Fibroblast of mammary gland (primary cell): ENCODE measurements around the gene SMAD7.

ENCODE experiments used
- DNase-seq: peaks from one replicate; pipeline ENCODE4 v3.0.0-alpha.2; 2010; ENCODE audit warnings: low read depth
- H3K4me3 ChIP-seq: 2 replicates; pipeline ENCODE4 v1.5.1; 2011; ENCODE audit warnings: low read depth, mild to moderate bottlenecking, low read length, moderate library complexity; ENCODE audit not compliant: control insufficient read depth
- TF ChIP-seq, protein P1 (sequence below): conservative IDR thresholded peaks from 2 replicates; pipeline ENCODE4 v1.5.1; 2011; ENCODE audit warnings: low read depth, low read length, inconsistent platforms; ENCODE audit not compliant: control insufficient read depth, insufficient read depth

The SMAD7 gene

DNA sequence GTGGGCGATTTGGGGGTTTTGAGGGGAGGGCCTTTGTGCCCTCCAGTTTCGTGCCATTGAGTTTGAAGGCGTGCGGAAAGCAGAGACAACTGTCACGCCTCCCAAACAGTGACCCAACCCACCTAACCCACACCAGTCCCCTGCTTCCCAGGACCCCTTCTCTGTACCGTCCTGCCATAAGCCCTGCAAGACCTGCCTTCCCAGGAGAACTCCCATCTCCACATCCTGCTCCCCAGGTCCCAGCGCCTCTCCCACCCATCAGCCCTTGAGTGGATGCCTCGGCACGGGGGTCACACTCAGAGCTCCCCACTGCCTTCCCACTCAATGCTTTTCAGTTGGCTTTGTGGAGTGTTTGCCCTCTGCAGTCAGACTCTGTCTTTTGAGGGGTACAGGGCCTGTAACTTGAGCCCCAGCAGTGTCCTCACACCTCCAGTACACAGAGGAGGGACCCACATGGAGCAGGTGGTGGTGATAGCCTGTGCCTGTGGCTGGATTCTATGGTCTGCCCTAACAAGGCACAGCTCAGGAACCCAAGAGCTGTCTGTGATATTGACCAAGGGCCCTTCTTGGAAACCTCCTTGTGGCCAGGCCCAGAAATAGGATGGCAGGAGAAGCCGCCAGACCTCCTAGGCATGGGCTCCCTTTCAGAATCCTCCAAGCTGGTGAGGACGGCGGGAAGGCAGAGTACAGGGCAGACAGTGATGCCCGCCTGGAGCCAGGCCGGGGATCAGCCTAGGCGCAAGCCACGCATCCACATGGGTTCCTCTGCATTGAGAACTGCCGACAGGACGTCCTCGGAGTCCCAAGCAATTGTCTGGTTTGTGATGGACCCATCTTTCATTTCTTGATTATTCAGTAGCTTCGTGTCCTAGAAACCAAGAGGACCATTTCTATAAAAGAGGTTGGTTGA is 44.4 kb upstream of the SMAD7 start:
- no peak for DNase-seq
- TF ChIP-seq, protein P1, sequence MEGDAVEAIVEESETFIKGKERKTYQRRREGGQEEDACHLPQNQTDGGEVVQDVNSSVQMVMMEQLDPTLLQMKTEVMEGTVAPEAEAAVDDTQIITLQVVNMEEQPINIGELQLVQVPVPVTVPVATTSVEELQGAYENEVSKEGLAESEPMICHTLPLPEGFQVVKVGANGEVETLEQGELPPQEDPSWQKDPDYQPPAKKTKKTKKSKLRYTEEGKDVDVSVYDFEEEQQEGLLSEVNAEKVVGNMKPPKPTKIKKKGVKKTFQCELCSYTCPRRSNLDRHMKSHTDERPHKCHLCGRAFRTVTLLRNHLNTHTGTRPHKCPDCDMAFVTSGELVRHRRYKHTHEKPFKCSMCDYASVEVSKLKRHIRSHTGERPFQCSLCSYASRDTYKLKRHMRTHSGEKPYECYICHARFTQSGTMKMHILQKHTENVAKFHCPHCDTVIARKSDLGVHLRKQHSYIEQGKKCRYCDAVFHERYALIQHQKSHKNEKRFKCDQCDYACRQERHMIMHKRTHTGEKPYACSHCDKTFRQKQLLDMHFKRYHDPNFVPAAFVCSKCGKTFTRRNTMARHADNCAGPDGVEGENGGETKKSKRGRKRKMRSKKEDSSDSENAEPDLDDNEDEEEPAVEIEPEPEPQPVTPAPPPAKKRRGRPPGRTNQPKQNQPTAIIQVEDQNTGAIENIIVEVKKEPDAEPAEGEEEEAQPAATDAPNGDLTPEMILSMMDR: no peak
- no peak overlapping the region for H3K4me3 ChIP-seq

DNA sequence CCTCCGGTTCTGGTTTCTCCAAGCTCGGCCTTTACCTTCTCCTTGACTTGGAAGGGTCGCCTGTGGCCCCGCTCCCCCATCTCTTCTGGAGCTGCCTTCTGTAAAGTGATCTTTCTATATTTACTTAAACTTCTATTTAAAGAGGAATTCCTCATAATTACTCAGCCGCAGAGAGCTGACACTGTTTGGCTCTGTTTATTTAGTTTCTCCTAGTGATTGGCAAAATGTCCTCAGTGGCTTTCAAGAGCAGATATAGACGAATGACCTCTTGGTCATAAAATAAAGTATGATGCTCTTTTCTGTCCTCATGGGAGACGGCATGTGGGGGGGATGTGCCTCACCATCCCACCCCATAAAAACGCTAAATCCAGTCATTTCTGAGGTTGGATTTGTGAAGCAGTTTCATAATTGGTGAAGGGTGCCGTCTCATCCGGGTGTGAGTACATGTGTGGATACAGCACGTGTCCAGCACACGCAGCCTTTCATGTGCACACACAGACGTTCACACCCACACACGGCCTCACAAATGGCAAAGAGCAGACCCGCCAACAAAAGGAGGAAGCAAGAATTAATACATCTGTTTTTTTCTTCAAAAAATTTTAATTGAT is 43.4 kb upstream of the SMAD7 start:
- H3K4me3 ChIP-seq: no peak overlapping the region
- TF ChIP-seq, protein P1: no peak
- DNase-seq: peak; percentile 89

DNA sequence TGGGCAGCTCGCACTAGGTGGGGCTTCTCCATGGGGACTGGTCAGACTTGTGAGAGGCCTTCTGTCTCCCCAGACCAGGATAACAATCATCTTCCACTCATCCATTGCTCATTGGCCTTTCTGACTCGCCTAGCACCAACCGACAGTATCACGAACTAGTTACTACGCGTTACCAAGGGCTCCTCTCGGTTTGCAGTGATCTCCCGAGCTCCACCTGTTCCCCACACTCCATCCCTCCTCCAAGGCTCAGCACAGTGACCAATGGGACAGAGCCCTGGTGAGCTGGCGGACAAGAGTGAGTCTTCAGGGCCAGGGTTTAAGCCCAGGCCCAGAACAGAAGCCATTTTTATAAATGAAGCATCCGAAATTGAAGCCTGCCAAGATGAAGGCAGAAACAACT is 42.8 kb upstream of the SMAD7 start:
- DNase-seq: peak; percentile 51
- TF ChIP-seq, protein P1: no peak
- no peak overlapping the region for H3K4me3 ChIP-seq

- DNase-seq: no peak
- TF ChIP-seq, protein P1: no peak
- H3K4me3 ChIP-seq: no peak overlapping the region
Observed at GRCh38 chr18:48992791-48993555, 42.2 kb upstream of the SMAD7 start.

GRCh38 chr18:48992133-48992532 is 41.4 kb upstream of the SMAD7 start:
- no peak overlapping the region for H3K4me3 ChIP-seq
- DNase-seq: no peak
- TF ChIP-seq, protein P1: no peak

DNA sequence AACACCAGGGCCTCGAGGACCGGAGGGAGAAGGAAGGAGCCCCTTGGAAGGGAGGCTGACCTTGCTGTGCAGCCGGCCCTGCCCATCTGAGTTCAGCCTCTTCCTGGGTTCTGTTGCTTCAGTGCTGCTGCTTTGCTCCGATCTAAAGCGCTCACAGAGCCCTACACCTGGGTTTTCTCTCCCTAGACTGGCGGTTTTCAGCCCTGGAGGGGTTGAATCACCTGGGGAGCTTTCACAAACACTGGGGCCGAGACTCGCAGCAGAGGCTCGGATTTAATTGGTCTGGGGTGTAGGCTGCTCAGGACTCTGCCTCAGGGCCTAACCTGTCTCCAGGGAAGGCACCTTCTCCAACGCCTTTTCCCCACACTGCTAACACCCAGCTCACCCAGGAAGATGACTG is 40.9 kb upstream of the SMAD7 start:
- TF ChIP-seq, protein P1: no peak
- H3K4me3 ChIP-seq: no peak overlapping the region
- DNase-seq: no peak
